ENCODE measurements around the gene PDE2A. TPM values are rescaled to one million over a fixed set of nuclear protein-coding genes. Genes with fewer than 3 reads are reported as not detected.

PDE2A gene
- total RNA-seq, 1 experiment from 2014 or later, result 3.7 TPM

DNA sequence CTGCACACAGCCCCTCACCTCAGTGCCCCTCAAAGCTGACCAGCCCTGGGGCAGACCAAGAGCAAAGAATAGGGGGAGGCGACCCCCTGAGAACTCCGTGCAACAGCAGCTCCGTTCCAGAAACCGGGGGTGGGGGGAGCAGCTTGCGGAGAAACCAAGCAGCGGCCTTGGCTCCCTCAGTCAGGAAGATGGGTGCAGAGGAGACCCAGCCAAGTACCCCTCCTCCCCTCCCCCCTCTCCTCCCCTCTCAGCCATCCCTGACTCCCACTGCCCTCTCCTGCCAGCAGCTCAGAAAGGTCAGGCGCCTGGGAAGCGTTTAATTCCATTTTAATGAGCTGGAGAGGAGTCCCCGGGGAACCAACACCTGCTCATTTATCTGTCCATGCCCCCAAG, 78.9 kb downstream of the PDE2A start:
- H3K27me3 Mint-ChIP-seq (ENCODE audit: low read depth), result peaks cover 49% of the 10 kb centered on the region
- POLR2A ChIA-PET, result interaction anchor here (0.5 to 0.8 kb wide), 2 partner anchors 108 to 135 kb away, joined by 3 read pairs; no protein-coding TSS in a partner anchor
- no peak for ATAC-seq
- peaks cover 49% of the 10 kb centered on the region for H3K4me1 Mint-ChIP-seq
- no peaks in the 10 kb centered on the region for H3K9me3 Mint-ChIP-seq
- H3K4me3 Mint-ChIP-seq, result no peak overlapping the region
- CTCF ChIA-PET, result interaction anchor here (0.6 to 13.3 kb wide), 17 partner anchors 10 to 241 kb away, joined by 3 to 461 read pairs (median 6); partner anchors contain the start of gene PDE2A
- H3K36me3 Mint-ChIP-seq, result no peaks in the 10 kb centered on the region
- no peak for DNase-seq (ENCODE audit: low spot score)
- H3K27ac Mint-ChIP-seq, result no peak overlapping the region
- TF ChIP-seq, protein P1, sequence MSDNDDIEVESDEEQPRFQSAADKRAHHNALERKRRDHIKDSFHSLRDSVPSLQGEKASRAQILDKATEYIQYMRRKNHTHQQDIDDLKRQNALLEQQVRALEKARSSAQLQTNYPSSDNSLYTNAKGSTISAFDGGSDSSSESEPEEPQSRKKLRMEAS (CRISPR knock-in tag; IDR thresholded peaks at IDR 0.05), result no peak
- TF ChIP-seq, protein P2, sequence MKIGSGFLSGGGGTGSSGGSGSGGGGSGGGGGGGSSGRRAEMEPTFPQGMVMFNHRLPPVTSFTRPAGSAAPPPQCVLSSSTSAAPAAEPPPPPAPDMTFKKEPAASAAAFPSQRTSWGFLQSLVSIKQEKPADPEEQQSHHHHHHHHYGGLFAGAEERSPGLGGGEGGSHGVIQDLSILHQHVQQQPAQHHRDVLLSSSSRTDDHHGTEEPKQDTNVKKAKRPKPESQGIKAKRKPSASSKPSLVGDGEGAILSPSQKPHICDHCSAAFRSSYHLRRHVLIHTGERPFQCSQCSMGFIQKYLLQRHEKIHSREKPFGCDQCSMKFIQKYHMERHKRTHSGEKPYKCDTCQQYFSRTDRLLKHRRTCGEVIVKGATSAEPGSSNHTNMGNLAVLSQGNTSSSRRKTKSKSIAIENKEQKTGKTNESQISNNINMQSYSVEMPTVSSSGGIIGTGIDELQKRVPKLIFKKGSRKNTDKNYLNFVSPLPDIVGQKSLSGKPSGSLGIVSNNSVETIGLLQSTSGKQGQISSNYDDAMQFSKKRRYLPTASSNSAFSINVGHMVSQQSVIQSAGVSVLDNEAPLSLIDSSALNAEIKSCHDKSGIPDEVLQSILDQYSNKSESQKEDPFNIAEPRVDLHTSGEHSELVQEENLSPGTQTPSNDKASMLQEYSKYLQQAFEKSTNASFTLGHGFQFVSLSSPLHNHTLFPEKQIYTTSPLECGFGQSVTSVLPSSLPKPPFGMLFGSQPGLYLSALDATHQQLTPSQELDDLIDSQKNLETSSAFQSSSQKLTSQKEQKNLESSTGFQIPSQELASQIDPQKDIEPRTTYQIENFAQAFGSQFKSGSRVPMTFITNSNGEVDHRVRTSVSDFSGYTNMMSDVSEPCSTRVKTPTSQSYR (CRISPR knock-in tag; IDR thresholded peaks at IDR 0.05), result no peak
- no peak for TF ChIP-seq GABPB1 (CRISPR knock-in tag; IDR thresholded peaks at IDR 0.05)
- TF ChIP-seq, protein P3, sequence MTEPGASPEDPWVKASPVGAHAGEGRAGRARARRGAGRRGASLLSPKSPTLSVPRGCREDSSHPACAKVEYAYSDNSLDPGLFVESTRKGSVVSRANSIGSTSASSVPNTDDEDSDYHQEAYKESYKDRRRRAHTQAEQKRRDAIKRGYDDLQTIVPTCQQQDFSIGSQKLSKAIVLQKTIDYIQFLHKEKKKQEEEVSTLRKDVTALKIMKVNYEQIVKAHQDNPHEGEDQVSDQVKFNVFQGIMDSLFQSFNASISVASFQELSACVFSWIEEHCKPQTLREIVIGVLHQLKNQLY (CRISPR knock-in tag; IDR thresholded peaks at IDR 0.05), result no peak
- no peak for TF ChIP-seq ELF4 (CRISPR knock-in tag; IDR thresholded peaks at IDR 0.05; ENCODE audit: low read depth)
- TF ChIP-seq, protein P4, sequence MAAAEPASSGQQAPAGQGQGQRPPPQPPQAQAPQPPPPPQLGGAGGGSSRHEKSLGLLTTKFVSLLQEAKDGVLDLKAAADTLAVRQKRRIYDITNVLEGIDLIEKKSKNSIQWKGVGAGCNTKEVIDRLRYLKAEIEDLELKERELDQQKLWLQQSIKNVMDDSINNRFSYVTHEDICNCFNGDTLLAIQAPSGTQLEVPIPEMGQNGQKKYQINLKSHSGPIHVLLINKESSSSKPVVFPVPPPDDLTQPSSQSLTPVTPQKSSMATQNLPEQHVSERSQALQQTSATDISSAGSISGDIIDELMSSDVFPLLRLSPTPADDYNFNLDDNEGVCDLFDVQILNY (CRISPR knock-in tag; IDR thresholded peaks at IDR 0.05), result no peak
- no peak for TF ChIP-seq RORB (CRISPR knock-in tag; IDR thresholded peaks at IDR 0.05)
- TF ChIP-seq SOX15 (CRISPR knock-in tag; IDR thresholded peaks at IDR 0.05), result no peak
- TF ChIP-seq ATF1 (CRISPR knock-in tag; IDR thresholded peaks at IDR 0.05), result no peak
- no peak for TF ChIP-seq ZBTB21 (CRISPR knock-in tag; IDR thresholded peaks at IDR 0.05; ENCODE audit: borderline replicate concordance)
- no peak for TF ChIP-seq SP1 (CRISPR knock-in tag; conservative IDR thresholded peaks at IDR 0.05)
- TF ChIP-seq, protein P5, sequence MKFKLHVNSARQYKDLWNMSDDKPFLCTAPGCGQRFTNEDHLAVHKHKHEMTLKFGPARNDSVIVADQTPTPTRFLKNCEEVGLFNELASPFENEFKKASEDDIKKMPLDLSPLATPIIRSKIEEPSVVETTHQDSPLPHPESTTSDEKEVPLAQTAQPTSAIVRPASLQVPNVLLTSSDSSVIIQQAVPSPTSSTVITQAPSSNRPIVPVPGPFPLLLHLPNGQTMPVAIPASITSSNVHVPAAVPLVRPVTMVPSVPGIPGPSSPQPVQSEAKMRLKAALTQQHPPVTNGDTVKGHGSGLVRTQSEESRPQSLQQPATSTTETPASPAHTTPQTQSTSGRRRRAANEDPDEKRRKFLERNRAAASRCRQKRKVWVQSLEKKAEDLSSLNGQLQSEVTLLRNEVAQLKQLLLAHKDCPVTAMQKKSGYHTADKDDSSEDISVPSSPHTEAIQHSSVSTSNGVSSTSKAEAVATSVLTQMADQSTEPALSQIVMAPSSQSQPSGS (CRISPR knock-in tag; IDR thresholded peaks at IDR 0.05; ENCODE audit: borderline replicate concordance, low read depth), result no peak
- TF ChIP-seq FOXJ3 (CRISPR knock-in tag; IDR thresholded peaks at IDR 0.05; ENCODE audit: borderline replicate concordance), result no peak
- TF ChIP-seq, protein P6, sequence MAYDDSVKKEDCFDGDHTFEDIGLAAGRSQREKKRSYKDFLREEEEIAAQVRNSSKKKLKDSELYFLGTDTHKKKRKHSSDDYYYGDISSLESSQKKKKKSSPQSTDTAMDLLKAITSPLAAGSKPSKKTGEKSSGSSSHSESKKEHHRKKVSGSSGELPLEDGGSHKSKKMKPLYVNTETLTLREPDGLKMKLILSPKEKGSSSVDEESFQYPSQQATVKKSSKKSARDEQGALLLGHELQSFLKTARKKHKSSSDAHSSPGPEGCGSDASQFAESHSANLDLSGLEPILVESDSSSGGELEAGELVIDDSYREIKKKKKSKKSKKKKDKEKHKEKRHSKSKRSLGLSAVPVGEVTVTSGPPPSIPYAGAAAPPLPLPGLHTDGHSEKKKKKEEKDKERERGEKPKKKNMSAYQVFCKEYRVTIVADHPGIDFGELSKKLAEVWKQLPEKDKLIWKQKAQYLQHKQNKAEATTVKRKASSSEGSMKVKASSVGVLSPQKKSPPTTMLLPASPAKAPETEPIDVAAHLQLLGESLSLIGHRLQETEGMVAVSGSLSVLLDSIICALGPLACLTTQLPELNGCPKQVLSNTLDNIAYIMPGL (CRISPR knock-in tag; IDR thresholded peaks at IDR 0.05), result no peak
- TF ChIP-seq, protein P7, sequence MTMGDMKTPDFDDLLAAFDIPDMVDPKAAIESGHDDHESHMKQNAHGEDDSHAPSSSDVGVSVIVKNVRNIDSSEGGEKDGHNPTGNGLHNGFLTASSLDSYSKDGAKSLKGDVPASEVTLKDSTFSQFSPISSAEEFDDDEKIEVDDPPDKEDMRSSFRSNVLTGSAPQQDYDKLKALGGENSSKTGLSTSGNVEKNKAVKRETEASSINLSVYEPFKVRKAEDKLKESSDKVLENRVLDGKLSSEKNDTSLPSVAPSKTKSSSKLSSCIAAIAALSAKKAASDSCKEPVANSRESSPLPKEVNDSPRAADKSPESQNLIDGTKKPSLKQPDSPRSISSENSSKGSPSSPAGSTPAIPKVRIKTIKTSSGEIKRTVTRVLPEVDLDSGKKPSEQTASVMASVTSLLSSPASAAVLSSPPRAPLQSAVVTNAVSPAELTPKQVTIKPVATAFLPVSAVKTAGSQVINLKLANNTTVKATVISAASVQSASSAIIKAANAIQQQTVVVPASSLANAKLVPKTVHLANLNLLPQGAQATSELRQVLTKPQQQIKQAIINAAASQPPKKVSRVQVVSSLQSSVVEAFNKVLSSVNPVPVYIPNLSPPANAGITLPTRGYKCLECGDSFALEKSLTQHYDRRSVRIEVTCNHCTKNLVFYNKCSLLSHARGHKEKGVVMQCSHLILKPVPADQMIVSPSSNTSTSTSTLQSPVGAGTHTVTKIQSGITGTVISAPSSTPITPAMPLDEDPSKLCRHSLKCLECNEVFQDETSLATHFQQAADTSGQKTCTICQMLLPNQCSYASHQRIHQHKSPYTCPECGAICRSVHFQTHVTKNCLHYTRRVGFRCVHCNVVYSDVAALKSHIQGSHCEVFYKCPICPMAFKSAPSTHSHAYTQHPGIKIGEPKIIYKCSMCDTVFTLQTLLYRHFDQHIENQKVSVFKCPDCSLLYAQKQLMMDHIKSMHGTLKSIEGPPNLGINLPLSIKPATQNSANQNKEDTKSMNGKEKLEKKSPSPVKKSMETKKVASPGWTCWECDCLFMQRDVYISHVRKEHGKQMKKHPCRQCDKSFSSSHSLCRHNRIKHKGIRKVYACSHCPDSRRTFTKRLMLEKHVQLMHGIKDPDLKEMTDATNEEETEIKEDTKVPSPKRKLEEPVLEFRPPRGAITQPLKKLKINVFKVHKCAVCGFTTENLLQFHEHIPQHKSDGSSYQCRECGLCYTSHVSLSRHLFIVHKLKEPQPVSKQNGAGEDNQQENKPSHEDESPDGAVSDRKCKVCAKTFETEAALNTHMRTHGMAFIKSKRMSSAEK (CRISPR knock-in tag; IDR thresholded peaks at IDR 0.05; ENCODE audit: borderline replicate concordance), result no peak
- TF ChIP-seq, protein P8, sequence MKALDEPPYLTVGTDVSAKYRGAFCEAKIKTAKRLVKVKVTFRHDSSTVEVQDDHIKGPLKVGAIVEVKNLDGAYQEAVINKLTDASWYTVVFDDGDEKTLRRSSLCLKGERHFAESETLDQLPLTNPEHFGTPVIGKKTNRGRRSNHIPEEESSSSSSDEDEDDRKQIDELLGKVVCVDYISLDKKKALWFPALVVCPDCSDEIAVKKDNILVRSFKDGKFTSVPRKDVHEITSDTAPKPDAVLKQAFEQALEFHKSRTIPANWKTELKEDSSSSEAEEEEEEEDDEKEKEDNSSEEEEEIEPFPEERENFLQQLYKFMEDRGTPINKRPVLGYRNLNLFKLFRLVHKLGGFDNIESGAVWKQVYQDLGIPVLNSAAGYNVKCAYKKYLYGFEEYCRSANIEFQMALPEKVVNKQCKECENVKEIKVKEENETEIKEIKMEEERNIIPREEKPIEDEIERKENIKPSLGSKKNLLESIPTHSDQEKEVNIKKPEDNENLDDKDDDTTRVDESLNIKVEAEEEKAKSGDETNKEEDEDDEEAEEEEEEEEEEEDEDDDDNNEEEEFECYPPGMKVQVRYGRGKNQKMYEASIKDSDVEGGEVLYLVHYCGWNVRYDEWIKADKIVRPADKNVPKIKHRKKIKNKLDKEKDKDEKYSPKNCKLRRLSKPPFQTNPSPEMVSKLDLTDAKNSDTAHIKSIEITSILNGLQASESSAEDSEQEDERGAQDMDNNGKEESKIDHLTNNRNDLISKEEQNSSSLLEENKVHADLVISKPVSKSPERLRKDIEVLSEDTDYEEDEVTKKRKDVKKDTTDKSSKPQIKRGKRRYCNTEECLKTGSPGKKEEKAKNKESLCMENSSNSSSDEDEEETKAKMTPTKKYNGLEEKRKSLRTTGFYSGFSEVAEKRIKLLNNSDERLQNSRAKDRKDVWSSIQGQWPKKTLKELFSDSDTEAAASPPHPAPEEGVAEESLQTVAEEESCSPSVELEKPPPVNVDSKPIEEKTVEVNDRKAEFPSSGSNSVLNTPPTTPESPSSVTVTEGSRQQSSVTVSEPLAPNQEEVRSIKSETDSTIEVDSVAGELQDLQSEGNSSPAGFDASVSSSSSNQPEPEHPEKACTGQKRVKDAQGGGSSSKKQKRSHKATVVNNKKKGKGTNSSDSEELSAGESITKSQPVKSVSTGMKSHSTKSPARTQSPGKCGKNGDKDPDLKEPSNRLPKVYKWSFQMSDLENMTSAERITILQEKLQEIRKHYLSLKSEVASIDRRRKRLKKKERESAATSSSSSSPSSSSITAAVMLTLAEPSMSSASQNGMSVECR (CRISPR knock-in tag; IDR thresholded peaks at IDR 0.05; ENCODE audit: borderline replicate concordance), result no peak
- no peak for TF ChIP-seq EMX1 (CRISPR knock-in tag; IDR thresholded peaks at IDR 0.05)
- TF ChIP-seq, protein P9, sequence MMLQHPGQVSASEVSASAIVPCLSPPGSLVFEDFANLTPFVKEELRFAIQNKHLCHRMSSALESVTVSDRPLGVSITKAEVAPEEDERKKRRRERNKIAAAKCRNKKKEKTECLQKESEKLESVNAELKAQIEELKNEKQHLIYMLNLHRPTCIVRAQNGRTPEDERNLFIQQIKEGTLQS (CRISPR knock-in tag; conservative IDR thresholded peaks at IDR 0.05), result no peak

Data from WTC11 (cell line).